Measurements from ENCODE around the gene SYCN. TPM values are rescaled to one million over a fixed set of nuclear protein-coding genes. Genes with fewer than 3 reads are reported as not detected.
"Not testable (repeated sequence)": the region's sequence is repeated elsewhere in the genome, so short reads cannot be mapped to it uniquely, and the experiment has no call there.

SYCN gene
- polyA plus RNA-seq, 1 donor: not detected

DNA sequence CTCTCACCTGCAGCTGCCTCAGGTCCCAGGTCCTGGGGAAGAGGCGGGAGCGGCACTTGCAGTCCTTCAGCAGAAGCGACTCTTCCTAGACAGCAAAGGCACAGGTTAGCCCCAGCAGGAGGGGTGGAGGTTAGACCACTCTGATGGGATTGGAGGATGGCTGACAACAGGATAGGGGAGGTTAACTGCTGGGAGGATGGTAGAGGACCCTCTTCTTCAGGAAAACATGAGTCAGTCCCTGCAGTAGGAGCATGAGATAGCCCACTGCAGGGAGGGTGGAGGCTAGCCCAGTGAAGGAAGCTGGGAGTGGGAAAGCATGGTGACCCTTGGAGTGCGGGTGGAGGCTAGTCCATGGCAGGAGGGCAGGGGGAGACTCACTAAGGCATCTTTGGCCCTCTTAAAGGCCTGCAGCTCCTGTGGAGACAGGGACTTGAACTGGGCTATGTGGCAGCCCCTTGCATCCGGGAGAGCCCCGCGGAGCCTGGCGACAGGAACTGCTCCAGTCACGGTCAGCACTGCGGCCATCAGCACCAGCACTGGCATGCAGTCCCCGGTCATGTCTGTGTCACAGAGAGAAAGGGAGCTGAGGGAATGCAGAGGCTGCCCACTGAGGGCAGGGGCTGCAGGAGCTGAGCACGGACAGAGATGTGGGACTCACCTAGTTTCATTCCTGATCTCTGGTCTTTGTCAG, 40.5 kb upstream of the SYCN start, which contains the start of gene IFNL3:
Gene IFNL3 (minus strand): TSS at position 597 of the 691 bp plus-strand sequence. CDS start 39 bp downstream, at position 558.
- H3K36me3 ChIP-seq (ENCODE audit: control insufficient read depth, insufficient read depth, low read length); H3K27ac ChIP-seq (ENCODE audit: low read length); DNase-seq; H3K9me3 ChIP-seq (ENCODE audit: control insufficient read depth, low read depth, low read length); H3K4me3 ChIP-seq (ENCODE audit: low read length): not testable (repeated sequence)
- no CpG with 5 or more reads among the region's 12 CpGs for WGBS (ENCODE audit: insufficient coverage, low lambda C conversion rate)
- Histone ChIP-seq H3K27me3 (ENCODE audit: control insufficient read depth, insufficient read depth, low read length) (peaks cover 32% of the 10 kb centered on the region), H3K4me1 (ENCODE audit: control insufficient read depth, insufficient read depth, low read length) (peaks cover 11% of the 10 kb centered on the region)

DNA sequence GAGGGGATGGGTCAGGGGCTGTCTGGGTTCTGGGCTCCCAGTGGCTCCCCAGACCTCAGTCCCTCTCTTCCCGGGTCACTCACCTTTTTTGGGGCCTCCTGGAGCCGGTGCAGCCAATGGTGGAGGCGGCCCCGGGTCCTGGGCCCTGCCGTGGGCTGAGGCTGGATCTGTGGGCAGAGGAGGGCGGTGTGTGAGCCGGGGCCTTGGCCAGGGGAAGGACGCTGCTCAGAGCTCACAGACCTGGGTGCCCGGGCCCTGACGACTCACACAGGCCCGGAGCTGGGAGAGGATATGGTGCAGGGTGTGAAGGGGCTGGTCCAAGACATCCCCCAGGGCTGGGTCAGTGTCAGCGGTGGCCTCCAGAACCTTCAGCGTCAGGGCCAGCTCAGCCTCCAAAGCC, 39.7 kb upstream of the SYCN start:
- peaks cover 30% of the 10 kb centered on the region for H3K27me3 ChIP-seq (ENCODE audit: control insufficient read depth, insufficient read depth, low read length)
- no CpG with 5 or more reads among the region's 13 CpGs for WGBS (ENCODE audit: insufficient coverage, low lambda C conversion rate)

DNA sequence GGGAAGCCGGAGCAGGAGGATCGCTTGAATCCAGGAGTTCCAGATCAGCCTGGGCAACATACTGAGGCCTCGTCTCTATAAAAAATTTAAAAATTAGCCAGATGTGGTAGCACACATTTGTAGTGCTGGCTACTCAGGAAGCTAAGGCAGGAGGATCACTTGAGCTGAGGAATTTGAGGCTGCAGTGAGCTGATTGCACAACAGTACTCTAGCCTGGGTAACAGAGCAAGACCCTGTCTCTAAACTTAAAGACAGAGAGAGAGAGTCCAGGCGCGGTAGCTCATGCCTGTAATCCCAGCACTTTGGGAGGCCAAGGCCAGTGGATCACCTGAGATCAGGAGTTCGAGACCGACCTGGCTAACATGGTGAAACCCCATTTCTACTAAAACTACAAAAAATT, 36.4 kb upstream of the SYCN start:
- Histone ChIP-seq H3K4me3 (ENCODE audit: low read length) (no peak overlapping the region), H3K27ac (ENCODE audit: low read length) (no peak overlapping the region), H3K9me3 (ENCODE audit: control insufficient read depth, low read depth, low read length) (no peaks in the 10 kb centered on the region), H3K4me1 (ENCODE audit: control insufficient read depth, insufficient read depth, low read length) (peaks cover 4% of the 10 kb centered on the region), H3K36me3 (ENCODE audit: control insufficient read depth, insufficient read depth, low read length) (no peaks in the 10 kb centered on the region), H3K27me3 (ENCODE audit: control insufficient read depth, insufficient read depth, low read length) (peaks cover 14% of the 10 kb centered on the region)
- no CpG with 5 or more reads among the region's 7 CpGs for WGBS (ENCODE audit: insufficient coverage, low lambda C conversion rate)
- no peak for DNase-seq

More for the DNA sequence above, 39.7 kb upstream of the SYCN start:
- H3K9me3 ChIP-seq (ENCODE audit: control insufficient read depth, low read depth, low read length); H3K4me3 ChIP-seq (ENCODE audit: low read length); H3K36me3 ChIP-seq (ENCODE audit: control insufficient read depth, insufficient read depth, low read length); DNase-seq; H3K27ac ChIP-seq (ENCODE audit: low read length): not testable (repeated sequence)
- peaks cover 11% of the 10 kb centered on the region for H3K4me1 ChIP-seq (ENCODE audit: control insufficient read depth, insufficient read depth, low read length)

DNA sequence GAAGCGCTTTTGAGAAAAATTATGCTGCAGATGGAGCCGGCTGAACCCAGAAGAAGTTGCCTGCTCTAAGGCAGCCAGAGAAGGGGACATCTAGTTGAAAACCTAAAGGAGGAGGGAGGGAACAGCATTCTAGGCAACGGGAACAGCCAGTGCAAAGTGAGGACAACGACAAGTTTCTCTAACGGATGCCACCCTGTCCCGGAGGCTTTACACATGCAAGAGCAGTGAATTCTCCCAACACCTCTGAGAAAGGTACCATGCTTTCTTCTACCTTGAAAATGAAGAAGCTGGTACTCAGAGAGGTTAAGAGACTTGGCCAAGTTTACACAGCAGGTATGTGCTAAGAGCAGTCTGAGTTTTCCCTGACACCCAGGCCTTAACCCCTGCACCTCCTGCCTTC, 34.9 kb upstream of the SYCN start:
- H3K4me3 ChIP-seq (ENCODE audit: low read length): no peak overlapping the region
- no peaks in the 10 kb centered on the region for H3K36me3 ChIP-seq (ENCODE audit: control insufficient read depth, insufficient read depth, low read length)
- no peaks in the 10 kb centered on the region for H3K9me3 ChIP-seq (ENCODE audit: control insufficient read depth, low read depth, low read length)
- no CpG with 5 or more reads among the region's 6 CpGs for WGBS (ENCODE audit: insufficient coverage, low lambda C conversion rate)
- H3K27me3 ChIP-seq (ENCODE audit: control insufficient read depth, insufficient read depth, low read length): peaks cover 14% of the 10 kb centered on the region
- DNase-seq: no peak
- H3K27ac ChIP-seq (ENCODE audit: low read length): no peak overlapping the region
- peaks cover 4% of the 10 kb centered on the region for H3K4me1 ChIP-seq (ENCODE audit: control insufficient read depth, insufficient read depth, low read length)

DNA sequence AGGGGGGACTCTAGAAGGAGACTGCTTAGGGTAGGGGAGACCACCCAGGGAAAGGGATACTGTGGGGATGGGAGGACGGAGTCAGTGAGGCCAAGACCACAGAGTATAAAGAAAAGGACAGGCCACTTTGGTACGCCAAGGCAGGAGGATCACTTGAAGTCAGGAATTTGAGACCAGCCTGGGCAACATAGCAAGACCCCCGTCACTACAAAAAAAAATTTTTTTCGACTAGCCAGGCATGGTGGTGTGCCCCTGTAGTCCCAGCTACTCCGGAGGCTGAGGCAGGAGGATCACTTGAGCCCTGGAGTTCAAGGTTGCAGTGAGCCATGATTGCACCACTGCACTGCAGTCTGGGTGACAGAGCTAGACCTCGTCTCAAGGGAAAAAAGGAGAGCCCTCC, 34.1 kb upstream of the SYCN start:
- Histone ChIP-seq H3K27me3 (ENCODE audit: control insufficient read depth, insufficient read depth, low read length) (peaks cover 14% of the 10 kb centered on the region), H3K4me1 (ENCODE audit: control insufficient read depth, insufficient read depth, low read length) (peaks cover 4% of the 10 kb centered on the region), H3K9me3 (ENCODE audit: control insufficient read depth, low read depth, low read length) (no peaks in the 10 kb centered on the region), H3K4me3 (ENCODE audit: low read length) (no peak overlapping the region), H3K27ac (ENCODE audit: low read length) (no peak overlapping the region), H3K36me3 (ENCODE audit: control insufficient read depth, insufficient read depth, low read length) (no peaks in the 10 kb centered on the region)
- DNase-seq: no peak
- no CpG with 5 or more reads among the region's 6 CpGs for whole genome bisulfite sequencing (ENCODE audit: insufficient coverage, low lambda C conversion rate)

- Histone ChIP-seq H3K4me1 (ENCODE audit: control insufficient read depth, insufficient read depth, low read length) (peaks cover 4% of the 10 kb centered on the region), H3K27me3 (ENCODE audit: control insufficient read depth, insufficient read depth, low read length) (peaks cover 14% of the 10 kb centered on the region), H3K27ac (ENCODE audit: low read length) (no peak overlapping the region), H3K4me3 (ENCODE audit: low read length) (no peak overlapping the region), H3K36me3 (ENCODE audit: control insufficient read depth, insufficient read depth, low read length) (no peaks in the 10 kb centered on the region), H3K9me3 (ENCODE audit: control insufficient read depth, low read depth, low read length) (no peaks in the 10 kb centered on the region)
- WGBS (ENCODE audit: insufficient coverage, low lambda C conversion rate): no CpG with 5 or more reads among the region's 22 CpGs
- peak; percentile 73 to 84 for DNase-seq
Observed at GRCh38 chr19:39237200-39238184, 33.4 kb upstream of the SYCN start.

- DNase-seq: no peak
Observed at GRCh38 chr19:39236527-39236926, 32.5 kb upstream of the SYCN start.

DNA sequence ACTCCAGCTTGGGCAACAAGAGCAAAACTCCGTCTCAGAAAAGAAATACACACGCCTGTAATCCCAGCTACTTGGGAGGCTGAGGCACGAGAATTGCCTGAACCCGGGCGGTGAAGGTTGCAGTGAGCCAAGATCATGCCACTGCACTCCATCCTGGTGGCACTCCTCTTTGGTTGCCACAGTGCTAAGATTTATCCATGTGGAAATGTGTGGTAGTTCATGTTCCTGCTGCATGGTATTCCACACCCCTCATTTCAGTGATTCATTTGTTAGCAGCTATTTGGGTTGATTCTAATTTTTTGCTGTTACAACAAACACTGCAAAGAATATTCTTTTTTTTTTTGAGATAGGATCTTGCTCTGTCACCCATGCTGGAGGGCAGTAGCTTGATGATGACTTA, 28.6 kb upstream of the SYCN start:
- no CpG with 5 or more reads among the region's 5 CpGs for WGBS (ENCODE audit: insufficient coverage, low lambda C conversion rate)
- Histone ChIP-seq H3K27me3 (ENCODE audit: control insufficient read depth, insufficient read depth, low read length) (peaks cover 8% of the 10 kb centered on the region), H3K27ac (ENCODE audit: low read length) (no peak overlapping the region), H3K9me3 (ENCODE audit: control insufficient read depth, low read depth, low read length) (no peaks in the 10 kb centered on the region), H3K4me3 (ENCODE audit: low read length) (no peak overlapping the region), H3K4me1 (ENCODE audit: control insufficient read depth, insufficient read depth, low read length) (no peaks in the 10 kb centered on the region), H3K36me3 (ENCODE audit: control insufficient read depth, insufficient read depth, low read length) (no peaks in the 10 kb centered on the region)
- no peak for DNase-seq

More at GRCh38 chr19:39236527-39236926, 32.5 kb upstream of the SYCN start:
- Histone ChIP-seq H3K27me3 (ENCODE audit: control insufficient read depth, insufficient read depth, low read length) (peaks cover 11% of the 10 kb centered on the region), H3K4me3 (ENCODE audit: low read length) (no peak overlapping the region), H3K36me3 (ENCODE audit: control insufficient read depth, insufficient read depth, low read length) (no peaks in the 10 kb centered on the region), H3K9me3 (ENCODE audit: control insufficient read depth, low read depth, low read length) (no peaks in the 10 kb centered on the region), H3K27ac (ENCODE audit: low read length) (no peak overlapping the region), H3K4me1 (ENCODE audit: control insufficient read depth, insufficient read depth, low read length) (peaks cover 4% of the 10 kb centered on the region)
- WGBS (ENCODE audit: insufficient coverage, low lambda C conversion rate): no CpG with 5 or more reads among the region's 12 CpGs

DNA sequence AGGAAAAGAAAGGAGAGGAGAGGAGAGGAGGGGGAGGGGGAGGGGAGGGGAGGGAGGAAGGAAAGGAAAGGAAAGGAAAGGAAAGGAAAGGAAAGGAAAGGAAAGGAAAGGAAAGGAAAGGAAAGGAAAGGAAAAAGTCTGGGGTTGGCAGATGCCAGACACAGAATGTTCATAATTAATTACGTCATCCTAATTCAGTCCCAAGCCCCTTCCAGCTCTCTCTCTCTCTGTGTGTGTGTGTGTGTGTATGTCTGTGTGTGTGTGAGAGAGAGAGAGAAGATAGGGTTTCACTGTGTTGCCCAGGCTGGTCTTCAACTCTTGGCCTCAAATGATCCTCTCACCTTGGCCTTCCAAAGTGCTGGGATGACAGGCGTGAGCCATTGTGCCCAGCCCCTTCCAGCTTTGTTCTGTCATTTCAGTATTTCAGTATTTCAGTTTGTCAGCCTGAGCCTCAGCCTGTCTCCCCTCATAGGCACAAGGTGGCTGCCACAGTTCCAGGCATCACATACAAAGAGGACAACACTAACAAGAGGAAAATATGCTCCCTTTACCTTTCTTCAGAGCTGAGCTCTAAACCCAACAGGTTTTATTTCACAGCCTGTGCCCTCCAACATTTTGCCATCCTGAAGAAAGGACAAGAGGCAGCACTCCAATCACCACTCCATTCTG, 26.2 kb upstream of the SYCN start:
- WGBS (ENCODE audit: insufficient coverage, low lambda C conversion rate): no CpG with 5 or more reads among the region's 2 CpGs
- H3K36me3 ChIP-seq (ENCODE audit: control insufficient read depth, insufficient read depth, low read length): no peaks in the 10 kb centered on the region
- no peaks in the 10 kb centered on the region for H3K9me3 ChIP-seq (ENCODE audit: control insufficient read depth, low read depth, low read length)
- no peak overlapping the region for H3K4me3 ChIP-seq (ENCODE audit: low read length)
- H3K27ac ChIP-seq (ENCODE audit: low read length): no peak overlapping the region
- H3K4me1 ChIP-seq (ENCODE audit: control insufficient read depth, insufficient read depth, low read length): no peaks in the 10 kb centered on the region
- no peak for DNase-seq
- H3K27me3 ChIP-seq (ENCODE audit: control insufficient read depth, insufficient read depth, low read length): peaks cover 6% of the 10 kb centered on the region

GRCh38 chr19:39224910-39225309, 20.8 kb upstream of the SYCN start:
- WGBS (ENCODE audit: insufficient coverage, low lambda C conversion rate): no CpG with 5 or more reads among the region's 3 CpGs
- H3K27ac ChIP-seq (ENCODE audit: low read length): no peak overlapping the region
- DNase-seq: no peak
- no peaks in the 10 kb centered on the region for H3K9me3 ChIP-seq (ENCODE audit: control insufficient read depth, low read depth, low read length)
- H3K4me1 ChIP-seq (ENCODE audit: control insufficient read depth, insufficient read depth, low read length): no peaks in the 10 kb centered on the region
- H3K36me3 ChIP-seq (ENCODE audit: control insufficient read depth, insufficient read depth, low read length): no peaks in the 10 kb centered on the region
- no peak overlapping the region for H3K4me3 ChIP-seq (ENCODE audit: low read length)
- H3K27me3 ChIP-seq (ENCODE audit: control insufficient read depth, insufficient read depth, low read length): peaks cover 4% of the 10 kb centered on the region
